Heart left ventricle (tissue), 16 donors: ENCODE measurements around the gene OR4K1. TPM values are rescaled to one million over a fixed set of nuclear protein-coding genes. Genes with fewer than 3 reads are reported as not detected.
"Not testable (repeated sequence)": the region's sequence is repeated elsewhere in the genome, so short reads cannot be mapped to it uniquely, and the experiment has no call there.

Source experiments
- ATAC-seq, 4 donors: fragments of 200-7000 bp; cut with Tn5 transposase; one replicate each; pipeline ENCODE4 v1.9.1; 2020 to 2022; ENCODE audit warnings: moderate library complexity in 4 of 4, mild to moderate bottlenecking in 3 of 4, moderate number of reproducible peaks in 1 of 4
- DNase-seq, 5 donors: peaks; one replicate each; pipeline ENCODE4 v3.0.0-alpha.2; 2020
- H3K27ac ChIP-seq, 12 donors: fragments of 200-600 bp; sonication (generic) in 4 of 12; one replicate each; pipeline versions ENCODE4 v1.5.0 to v1.8.0; 2016 to 2022; ENCODE audit warnings: mild to moderate bottlenecking in 2 of 12
- H3K27me3 ChIP-seq, 9 donors: fragments of 200-600 bp; sonication (generic) in 2 of 9; one replicate each; pipeline versions ENCODE4 v1.5.1 to v1.8.0; 2016 to 2022; ENCODE audit warnings: mild to moderate bottlenecking in 3 of 9
- H3K36me3 ChIP-seq, 9 donors: fragments of 200-600 bp; sonication (generic) in 2 of 9; one replicate each; pipeline versions ENCODE4 v1.5.0 to v1.8.0; 2018 to 2022; ENCODE audit warnings: mild to moderate bottlenecking in 2 of 9
- H3K4me1 ChIP-seq, 12 donors: fragments of 200-600 bp; sonication (generic) in 4 of 12; one replicate each; pipeline versions ENCODE4 v1.5.0 to v1.8.0; 2016 to 2022; ENCODE audit warnings: mild to moderate bottlenecking in 3 of 12
- H3K4me3 ChIP-seq, 12 donors: fragments of 200-600 bp; sonication (generic) in 4 of 12; one replicate each; pipeline versions ENCODE4 v1.5.0 to v1.8.0; 2017 to 2022; ENCODE audit warnings: mild to moderate bottlenecking in 9 of 12, moderate library complexity in 4 of 12
- H3K9me3 ChIP-seq, 12 donors: fragments of 200-600 bp; sonication (generic) in 4 of 12; one replicate each; pipeline versions ENCODE4 v1.5.0 to v1.8.0; 2016 to 2022; ENCODE audit warnings: mild to moderate bottlenecking in 1 of 12
- POLR2A ChIP-seq, 2 donors: fragments of 450-650 bp; IDR thresholded peaks; one replicate each; pipeline ENCODE4 v1.6.1; 2017; ENCODE audit warnings: antibody characterized with exemption in 2 of 2, mild to moderate bottlenecking in 2 of 2, moderate library complexity in 2 of 2
- WGBS, 4 donors: extraction: QIAGEN DNeasy Blood & Tissue Kit in 2 of 4; methylation state at CpG; one replicate each; pipeline versions ENCODE4 v1.1.5 to v1.1.7; 2013 to 2018; 5-methylcytosine and 5-hydroxymethylcytosine counted together
- intact Hi-C, 10 donors: fragments of 100-400 bp; cut with DNase I; formaldehyde crosslinking; loops; one replicate each; pipeline versions ENCODE4 v1.11.1 to v1.14.2; 2022
- polyA plus RNA-seq, 2 donors: library from polyadenylated mRNA; stranded (reverse); fragments of 200-250 nt; gene quantifications; one replicate each; pipeline ENCODE4 v1.2.3, GENCODE V29; 2013
- total RNA-seq, 9 donors: library from RNA; depleted of rRNA in 2 of 9; stranded (reverse); fragments of >200 nt in 2 of 9; fragmentation: NEBNext Ultra II Directional in 3 of 9; extraction: Animal tissue kit (Norgen Biotek cat#: 25700) in 3 of 9; gene quantifications; one replicate each; pipeline versions ENCODE4 v1.1.0 to v1.2.4, GENCODE V29; 2016 to 2023
- TF ChIP-seq, protein P1 (sequence below), 12 donors: fragments of 200-600 bp; sonication (generic) in 4 of 12; IDR thresholded peaks; one replicate each; pipeline versions ENCODE4 v1.5.0 to v1.8.0; 2018 to 2022; ENCODE audit warnings: antibody characterized with exemption in 12 of 12, mild to moderate bottlenecking in 5 of 12
- donor health status: ischemic (EF 13 %, LVEDD 7.1; RV severe dilation, severe dysfunction).
- donor health status: healthy with polysubstance abuse.
- donor health status: DM: no; HTN: yes; CAD: no.
- donor health status: DM: no; HTN: no; CAD: no.
- donor health status: ischemic (EF 25% LVEDD 6.9; RV normal size, moderate dysfunction).
- donor health status: ischemic (EF 25% LVEDD 5.7; RV mildly dilated, moderate dysfunction).
- donor health status: healthy.
- donor health status: DM: yes; HTN: yes; CAD: no.
- donor health status: ischemic (EF 35%, LVEDD 5.7; RV mildly dilated, moderate dysfunction).
- donor health status: nonischemic (EF 11% LVEDD 7.7; RV severe dilation, severe dysfunction).
- donor health status: DM: yes; HTN: yes; CAD: no.
- donor health status: PGD.
- donor health status: ischemic (EF 29% LVEDD 5.4; RV normal size, mild dysfunction).
- donor health status: nonischemic (EF 23%, LVEDD 6.1; RV moderate dilation, normal function).

The OR4K1 gene
- total and polyA plus RNA-seq, 11 donors, result not detected

DNA sequence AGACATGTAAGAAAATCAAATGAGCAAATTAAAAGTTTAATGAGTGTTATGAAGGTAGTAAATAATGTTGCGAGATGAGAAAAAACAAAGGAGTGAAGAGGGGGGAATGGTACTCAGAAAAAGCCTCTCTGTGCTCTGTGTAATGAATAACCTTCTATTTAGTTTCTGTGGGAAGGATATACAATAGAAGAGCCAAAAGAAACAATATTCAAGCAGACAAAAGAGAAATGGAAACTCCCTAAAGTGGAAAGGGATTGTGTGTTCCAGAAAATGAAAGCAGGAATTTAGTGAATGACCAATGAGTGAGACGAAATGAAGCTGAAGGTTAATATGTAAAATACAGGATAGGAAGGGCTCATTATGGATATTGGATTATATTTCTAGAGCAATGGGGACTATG lies 18.5 kb downstream of the OR4K1 start:
- TF ChIP-seq POLR2A (IDR thresholded peaks at IDR 0.05), result no peak
- TF ChIP-seq, protein P1, sequence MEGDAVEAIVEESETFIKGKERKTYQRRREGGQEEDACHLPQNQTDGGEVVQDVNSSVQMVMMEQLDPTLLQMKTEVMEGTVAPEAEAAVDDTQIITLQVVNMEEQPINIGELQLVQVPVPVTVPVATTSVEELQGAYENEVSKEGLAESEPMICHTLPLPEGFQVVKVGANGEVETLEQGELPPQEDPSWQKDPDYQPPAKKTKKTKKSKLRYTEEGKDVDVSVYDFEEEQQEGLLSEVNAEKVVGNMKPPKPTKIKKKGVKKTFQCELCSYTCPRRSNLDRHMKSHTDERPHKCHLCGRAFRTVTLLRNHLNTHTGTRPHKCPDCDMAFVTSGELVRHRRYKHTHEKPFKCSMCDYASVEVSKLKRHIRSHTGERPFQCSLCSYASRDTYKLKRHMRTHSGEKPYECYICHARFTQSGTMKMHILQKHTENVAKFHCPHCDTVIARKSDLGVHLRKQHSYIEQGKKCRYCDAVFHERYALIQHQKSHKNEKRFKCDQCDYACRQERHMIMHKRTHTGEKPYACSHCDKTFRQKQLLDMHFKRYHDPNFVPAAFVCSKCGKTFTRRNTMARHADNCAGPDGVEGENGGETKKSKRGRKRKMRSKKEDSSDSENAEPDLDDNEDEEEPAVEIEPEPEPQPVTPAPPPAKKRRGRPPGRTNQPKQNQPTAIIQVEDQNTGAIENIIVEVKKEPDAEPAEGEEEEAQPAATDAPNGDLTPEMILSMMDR (IDR thresholded peaks at IDR 0.05), result no peak
- no peaks in the 10 kb centered on the region for H3K4me1 ChIP-seq
- H3K4me3 ChIP-seq, result no peak overlapping the region
- intact Hi-C loops, result no loop called here
- H3K27me3 ChIP-seq, result no peaks in the 10 kb centered on the region
- H3K9me3 ChIP-seq, result no peaks in the 10 kb centered on the region
- DNase-seq, result no peak
- no peaks in the 10 kb centered on the region for H3K36me3 ChIP-seq
- 50 to 64% (median 60%) methylated on average over 2 of the region's 2 CpGs for WGBS, 4 donors
- H3K27ac ChIP-seq, result no peak overlapping the region
- ATAC-seq, result no peak

DNA sequence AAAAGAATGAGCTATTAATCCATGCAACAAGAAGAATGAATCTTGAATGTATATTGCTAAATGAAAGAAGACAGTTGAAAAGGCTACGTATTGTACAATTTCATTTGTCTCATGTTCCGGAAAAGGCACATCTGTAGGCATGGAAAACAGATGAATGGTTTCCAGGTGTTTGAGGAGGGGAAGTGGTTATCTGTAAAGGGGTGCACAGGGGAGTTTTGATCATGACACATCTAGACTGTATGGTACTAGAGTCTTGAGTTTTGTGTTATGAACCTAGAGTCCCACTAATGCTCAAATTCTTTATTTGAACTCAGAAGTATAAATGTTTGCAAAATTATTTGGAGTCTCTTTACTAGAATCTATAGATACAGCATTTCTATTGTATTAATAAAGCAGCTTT lies 39.0 kb downstream of the OR4K1 start:
- H3K4me3 ChIP-seq, DNase-seq, H3K27ac ChIP-seq, H3K4me1 ChIP-seq, intact Hi-C loops, H3K9me3 ChIP-seq, H3K27me3 ChIP-seq, H3K36me3 ChIP-seq, ATAC-seq: not testable (repeated sequence)
- WGBS, 4 donors, result 46 to 81% (median 61%) methylated on average over 2 of the region's 2 CpGs

DNA sequence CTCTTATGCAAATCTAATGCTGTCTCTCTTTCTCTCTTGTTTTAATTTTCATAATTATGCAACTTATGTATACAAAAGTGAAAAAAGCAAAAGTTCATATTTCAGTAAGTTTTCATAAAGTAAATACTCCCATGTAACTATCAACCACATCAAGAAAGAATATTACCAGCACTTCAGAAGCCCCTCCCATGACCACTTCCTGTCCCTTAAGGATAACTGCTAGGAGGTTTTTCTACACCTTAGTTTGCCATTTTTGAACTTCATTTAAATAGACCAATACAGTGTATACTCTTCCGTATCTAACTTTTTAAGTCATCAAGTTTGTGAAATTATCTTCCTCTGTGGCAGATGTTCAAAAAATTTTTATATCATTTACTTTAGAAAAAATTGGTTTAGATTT lies 44.1 kb downstream of the OR4K1 start:
- DNase-seq, result no peak
- no peaks in the 10 kb centered on the region for H3K9me3 ChIP-seq
- no peak overlapping the region for H3K4me3 ChIP-seq
- no peaks in the 10 kb centered on the region for H3K4me1 ChIP-seq
- TF ChIP-seq, protein P1 (IDR thresholded peaks at IDR 0.05), result no peak
- no peak for ATAC-seq
- intact Hi-C loops, result no loop called here
- no peaks in the 10 kb centered on the region for H3K36me3 ChIP-seq
- no peaks in the 10 kb centered on the region for H3K27me3 ChIP-seq
- 61 to 65% (median 62%) methylated on average over 1 of the region's 1 CpG for WGBS, 4 donors
- H3K27ac ChIP-seq, result no peak overlapping the region

DNA sequence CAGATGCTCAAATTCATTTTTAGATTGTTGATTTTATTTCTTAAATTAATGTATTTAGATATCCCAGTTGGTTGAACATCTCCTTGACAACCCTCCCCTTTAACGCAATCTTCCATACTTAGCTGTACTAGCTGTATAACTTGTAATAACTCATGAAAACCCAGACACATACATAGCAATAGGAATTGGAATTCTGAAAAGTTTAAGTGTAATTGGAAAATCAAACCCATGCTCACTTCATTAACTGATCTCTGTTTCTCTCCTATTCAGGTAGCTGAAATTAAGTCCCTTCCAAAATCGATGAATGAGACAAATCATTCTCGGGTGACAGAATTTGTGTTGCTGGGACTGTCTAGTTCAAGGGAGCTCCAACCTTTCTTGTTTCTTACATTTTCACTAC lies 44.6 kb downstream of the OR4K1 start, which contains the start of gene OR4K15:
Gene OR4K15, plus strand, starts transcription at position 301 of the 400 bp plus-strand sequence. Its CDS starts 0 bp downstream, at position 301.
- H3K4me1 ChIP-seq, result no peaks in the 10 kb centered on the region
- H3K4me3 ChIP-seq, result no peak within 1 kb of the TSS
- H3K27me3 ChIP-seq, result no peaks in the 10 kb centered on the region
- H3K9me3 ChIP-seq, result no peaks in the 10 kb centered on the region
- no peaks in the 10 kb centered on the region for H3K36me3 ChIP-seq
- TF ChIP-seq, protein P1 (IDR thresholded peaks at IDR 0.05), result no peak
- TF ChIP-seq POLR2A (IDR thresholded peaks at IDR 0.05), result no peak
- intact Hi-C loops, result no loop called here
- DNase-seq (no peak), ATAC-seq (no peak)
- H3K27ac ChIP-seq, result no peak within 1 kb of the TSS
- 91 to 95% (median 93%) methylated on average over 3 of the region's 3 CpGs for WGBS, 4 donors

Other genes starting within 250 kb of the OR4K1 start
- not detected for gene OR11H2, start 217.0 kb upstream of the OR4K1 start, total RNA-seq
- not detected for gene OR11H2, start 217.0 kb upstream of the OR4K1 start, polyA plus RNA-seq
- gene OR4Q3, start 187.3 kb upstream of the OR4K1 start, total RNA-seq, result not detected
- not detected for gene OR4Q3, start 187.3 kb upstream of the OR4K1 start, polyA plus RNA-seq
- gene OR4M1, start 157.4 kb upstream of the OR4K1 start, total RNA-seq, result not detected
- not detected for gene OR4M1, start 157.4 kb upstream of the OR4K1 start, polyA plus RNA-seq
- gene OR4N2, start 127.1 kb upstream of the OR4K1 start, total RNA-seq, result under 1 TPM in 1 of 9 donors, not detected in 8; 0.09 TPM
- gene OR4N2, start 127.1 kb upstream of the OR4K1 start, polyA plus RNA-seq, result not detected
- gene OR4K2, start 55.8 kb upstream of the OR4K1 start, total RNA-seq, result not detected
- not detected for gene OR4K2, start 55.8 kb upstream of the OR4K1 start, polyA plus RNA-seq
- gene OR4K5, start 10.3 kb upstream of the OR4K1 start, total RNA-seq, result not detected
- gene OR4K5, start 10.3 kb upstream of the OR4K1 start, polyA plus RNA-seq, result not detected
- gene OR4K15, start 44.7 kb downstream of the OR4K1 start, total RNA-seq, result not detected
- gene OR4K15, start 44.7 kb downstream of the OR4K1 start, polyA plus RNA-seq, result not detected
- gene OR4Q2, start 71.2 kb downstream of the OR4K1 start, total RNA-seq, result not detected
- not detected for gene OR4Q2, start 71.2 kb downstream of the OR4K1 start, polyA plus RNA-seq
- gene OR4K14, start 88.4 kb downstream of the OR4K1 start, total RNA-seq, result not detected
- not detected for gene OR4K14, start 88.4 kb downstream of the OR4K1 start, polyA plus RNA-seq
- gene OR4K13, start 105.1 kb downstream of the OR4K1 start, total RNA-seq, result not detected
- not detected for gene OR4K13, start 105.1 kb downstream of the OR4K1 start, polyA plus RNA-seq
- gene OR4L1, start 129.1 kb downstream of the OR4K1 start, total RNA-seq, result not detected
- gene OR4L1, start 129.1 kb downstream of the OR4K1 start, polyA plus RNA-seq, result not detected
- gene OR4K17, start 179.8 kb downstream of the OR4K1 start, total RNA-seq, result not detected
- gene OR4K17, start 179.8 kb downstream of the OR4K1 start, polyA plus RNA-seq, result not detected
- not detected for gene OR4N5, start 207.9 kb downstream of the OR4K1 start, total RNA-seq
- gene OR4N5, start 207.9 kb downstream of the OR4K1 start, polyA plus RNA-seq, result not detected